Measurements from ENCODE around the gene IL32. TPM values are rescaled to one million over a fixed set of nuclear protein-coding genes. Genes with fewer than 3 reads are reported as not detected.

The IL32 gene
- total and polyA plus RNA-seq, 8 donors: 59.4 to 310 (median 65.5) TPM

DNA sequence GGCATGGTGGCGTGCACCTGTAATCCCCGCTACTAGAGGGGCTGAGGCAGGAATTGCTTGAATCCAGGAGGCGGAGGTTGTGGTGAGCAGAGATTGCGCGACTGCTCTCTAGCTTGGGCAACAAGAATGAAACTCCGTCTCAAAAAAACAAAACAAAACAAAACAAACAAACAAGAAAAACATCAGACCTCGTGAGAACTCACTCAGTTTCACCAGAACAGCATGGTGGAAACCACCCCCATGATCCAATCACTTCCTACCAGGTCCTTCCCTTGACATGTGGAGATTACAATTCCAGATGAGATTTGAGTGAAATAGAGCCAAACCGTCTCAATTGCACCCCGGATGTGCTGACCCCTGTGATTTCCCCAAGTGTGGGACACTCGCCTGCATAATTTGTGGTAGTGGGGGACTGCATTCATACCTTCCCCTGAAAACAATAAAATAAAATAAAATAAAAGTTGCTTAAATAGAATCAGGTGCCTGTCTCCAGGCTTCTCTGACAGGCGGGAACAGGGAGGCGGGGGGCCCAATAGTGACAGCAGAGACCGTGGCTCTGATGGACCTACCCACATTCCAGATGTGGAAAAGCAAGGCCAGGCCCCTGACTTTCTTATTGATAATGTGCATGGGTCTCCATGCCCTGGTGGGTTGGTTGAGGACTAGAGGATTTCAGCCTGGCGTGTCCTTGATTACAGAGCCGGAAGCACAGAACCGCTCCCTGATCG, 20.6 kb downstream of the IL32 start:
- Histone ChIP-seq H3K36me3 (no peaks in the 10 kb centered on the region), H3K4me3 (peak overlapping the region; percentile 19 to 49), H3K4me1 (peaks cover 7 to 35% of the 10 kb centered on the region in 2 donors), H3K27me3 (no peaks in the 10 kb centered on the region), H3K27ac (peak overlapping the region; percentile 49 to 79), H3K9me3 (no peaks in the 10 kb centered on the region)
- DNase-seq: no peak
- intact Hi-C loops (cut with DNase I): no loop called here
- TF ChIP-seq, protein P1, sequence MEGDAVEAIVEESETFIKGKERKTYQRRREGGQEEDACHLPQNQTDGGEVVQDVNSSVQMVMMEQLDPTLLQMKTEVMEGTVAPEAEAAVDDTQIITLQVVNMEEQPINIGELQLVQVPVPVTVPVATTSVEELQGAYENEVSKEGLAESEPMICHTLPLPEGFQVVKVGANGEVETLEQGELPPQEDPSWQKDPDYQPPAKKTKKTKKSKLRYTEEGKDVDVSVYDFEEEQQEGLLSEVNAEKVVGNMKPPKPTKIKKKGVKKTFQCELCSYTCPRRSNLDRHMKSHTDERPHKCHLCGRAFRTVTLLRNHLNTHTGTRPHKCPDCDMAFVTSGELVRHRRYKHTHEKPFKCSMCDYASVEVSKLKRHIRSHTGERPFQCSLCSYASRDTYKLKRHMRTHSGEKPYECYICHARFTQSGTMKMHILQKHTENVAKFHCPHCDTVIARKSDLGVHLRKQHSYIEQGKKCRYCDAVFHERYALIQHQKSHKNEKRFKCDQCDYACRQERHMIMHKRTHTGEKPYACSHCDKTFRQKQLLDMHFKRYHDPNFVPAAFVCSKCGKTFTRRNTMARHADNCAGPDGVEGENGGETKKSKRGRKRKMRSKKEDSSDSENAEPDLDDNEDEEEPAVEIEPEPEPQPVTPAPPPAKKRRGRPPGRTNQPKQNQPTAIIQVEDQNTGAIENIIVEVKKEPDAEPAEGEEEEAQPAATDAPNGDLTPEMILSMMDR (IDR thresholded peaks at IDR 0.05): no peak
- no peak for ATAC-seq

DNA sequence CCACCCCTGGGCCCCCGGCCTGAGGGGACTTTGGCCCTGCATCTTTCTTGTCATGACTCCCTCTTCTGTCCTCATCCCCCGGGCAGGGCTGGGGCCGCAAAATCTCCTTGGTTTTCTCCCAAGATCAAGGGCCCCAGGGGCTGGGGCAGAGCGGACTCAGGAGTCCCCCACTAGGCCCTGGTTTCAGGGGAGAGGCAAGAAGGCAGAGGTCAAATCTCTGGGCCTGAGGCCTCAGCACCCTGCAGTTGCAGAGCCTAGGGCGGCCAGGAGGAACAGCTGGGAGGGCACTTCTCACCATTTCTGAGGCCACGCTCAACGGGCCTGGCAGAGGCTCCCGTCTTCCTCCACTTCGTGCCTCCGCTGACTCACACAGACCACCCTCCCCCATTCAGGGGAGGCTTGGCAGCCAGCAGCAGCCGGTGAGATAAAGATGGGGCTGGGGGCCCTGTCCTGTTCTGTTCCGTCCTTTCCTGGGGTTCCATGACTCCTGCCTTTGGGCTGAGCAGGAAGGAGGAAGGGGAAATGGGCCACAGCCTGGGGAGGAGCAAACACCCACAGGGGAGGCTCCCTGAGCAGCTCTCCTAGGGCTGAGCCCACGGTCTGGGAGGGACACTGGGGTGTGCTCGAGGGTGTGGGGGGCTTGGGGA, 21.3 kb downstream of the IL32 start:
- Histone ChIP-seq H3K4me3 (peak overlapping the region; percentile 19 to 49), H3K27me3 (no peaks in the 10 kb centered on the region), H3K36me3 (no peaks in the 10 kb centered on the region), H3K27ac (peak overlapping the region; percentile 49 to 79), H3K4me1 (peaks cover 7 to 35% of the 10 kb centered on the region in 2 donors), H3K9me3 (no peaks in the 10 kb centered on the region)
- intact Hi-C loops (cut with DNase I): no loop called here
- TF ChIP-seq, protein P1 (IDR thresholded peaks at IDR 0.05): no peak
- ATAC-seq: peak; percentile 28
- no peak for DNase-seq

DNA sequence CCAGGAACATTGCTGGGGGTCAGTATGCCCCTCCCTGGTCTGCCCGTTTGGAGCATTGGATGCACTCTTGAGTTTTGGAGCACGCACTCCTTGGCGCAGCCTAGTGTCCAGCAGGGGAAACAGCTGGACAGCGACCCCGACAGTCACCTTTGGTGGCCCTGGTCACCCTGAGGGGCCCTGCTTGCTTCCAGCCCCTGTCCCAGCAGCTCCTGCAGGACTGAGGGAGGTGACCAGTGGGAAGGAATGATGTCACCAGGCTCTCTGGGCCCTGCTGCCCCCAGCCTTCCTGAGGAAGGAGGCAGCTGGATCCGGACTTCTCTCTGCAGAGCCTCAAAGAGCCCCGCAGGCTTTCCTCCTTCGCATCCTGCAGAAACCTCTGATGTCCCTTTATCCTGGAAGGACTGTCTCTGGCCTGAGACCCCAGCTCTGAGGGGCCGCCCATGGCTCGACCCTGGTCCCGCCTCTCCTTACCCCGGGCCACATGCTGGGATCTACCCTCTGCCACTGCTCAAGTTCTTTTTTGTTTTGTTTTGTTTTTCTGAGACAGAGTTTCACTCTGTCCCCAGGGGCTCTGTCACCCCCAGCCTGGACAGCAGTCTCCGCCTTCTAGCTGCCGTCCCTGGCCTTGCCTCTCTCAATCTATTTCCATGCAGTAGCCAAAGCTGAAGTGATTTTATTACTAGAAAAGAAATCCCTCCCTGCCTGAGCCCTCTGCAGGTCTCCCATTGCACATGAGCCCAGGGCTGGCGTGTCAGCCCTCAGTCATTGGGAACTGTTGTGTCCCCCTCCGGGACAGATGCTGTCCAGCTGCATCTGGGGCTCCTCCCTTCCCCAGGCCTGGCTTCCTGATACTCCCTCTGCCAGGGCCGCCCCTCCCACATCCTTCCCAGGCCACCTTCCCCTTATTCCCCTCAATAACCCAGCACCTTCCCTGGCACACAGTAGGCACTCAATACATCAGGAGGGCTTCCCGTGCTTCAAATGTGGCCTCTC, 22.1 kb downstream of the IL32 start:
- peak overlapping the region; percentile 49 to 79 for H3K27ac ChIP-seq

DNA sequence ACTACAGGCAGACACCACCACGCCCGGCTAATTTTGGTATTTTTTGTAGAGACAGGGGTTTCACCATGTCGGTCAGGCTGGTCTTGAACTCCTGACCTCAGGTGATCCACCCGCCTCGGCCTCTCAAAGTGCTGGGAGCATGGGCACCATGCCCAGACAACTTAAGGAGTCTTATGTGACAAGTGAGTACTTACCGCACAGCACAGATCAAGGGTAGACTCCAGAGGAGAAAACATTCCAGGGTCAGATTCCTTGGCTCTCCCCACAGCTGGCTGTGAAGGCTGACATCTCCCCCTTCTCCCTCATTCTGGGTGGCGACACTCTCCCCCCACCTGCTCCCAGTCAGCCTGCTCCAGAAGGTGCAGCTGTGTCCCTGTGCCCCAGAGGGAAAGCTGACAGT, 23.0 kb downstream of the IL32 start:
- peak in 2 of 4 donors; percentile 64 to 65 for DNase-seq
- Histone ChIP-seq H3K27me3 (no peaks in the 10 kb centered on the region), H3K36me3 (no peaks in the 10 kb centered on the region), H3K9me3 (no peaks in the 10 kb centered on the region), H3K4me1 (peaks cover 7 to 35% of the 10 kb centered on the region in 2 donors), H3K27ac (peak overlapping the region; percentile 47 to 48), H3K4me3 (no peak overlapping the region)
- TF ChIP-seq, protein P1 (IDR thresholded peaks at IDR 0.05): no peak
- ATAC-seq: peak; percentile 85
- intact Hi-C loops (cut with DNase I): no loop called here

More for the DNA sequence above, 22.1 kb downstream of the IL32 start:
- peak overlapping the region; percentile 19 to 49 for H3K4me3 ChIP-seq
- DNase-seq (peak in 1 of 4 donors; percentile 58), ATAC-seq (peak; percentile 25)
- H3K9me3 ChIP-seq: no peaks in the 10 kb centered on the region
- no peaks in the 10 kb centered on the region for H3K36me3 ChIP-seq
- TF ChIP-seq, protein P1 (IDR thresholded peaks at IDR 0.05): peak in 1 of 2 donors; percentile 11
- no peaks in the 10 kb centered on the region for H3K27me3 ChIP-seq
- H3K4me1 ChIP-seq: peaks cover 7 to 35% of the 10 kb centered on the region in 2 donors
- intact Hi-C loops (cut with DNase I): no loop called here
